Measurements from ENCODE around the gene IL34. TPM values are rescaled to one million over a fixed set of nuclear protein-coding genes. Genes with fewer than 3 reads are reported as not detected.

IL34 gene
- total and polyA plus RNA-seq, 2 donors from 2014 or later = 5.9 to 7.4 TPM

GRCh38 chr16:70694088-70694867 is 47.9 kb downstream of the IL34 start:
- TF ChIP-seq CTCF (IDR thresholded peaks at IDR 0.05; ENCODE audit: borderline replicate concordance, extremely low read depth, insufficient read depth) = no peak
- H3K4me3 ChIP-seq (ENCODE audit: low read length in 3 of 3) = no peak overlapping the region
- no peak for FAIRE-seq
- DNase-seq = peak in 1 of 5 donors; percentile 30
- peaks cover 0 to 55% (median 25%) of the 10 kb centered on the region in 3 donors for H3K4me1 ChIP-seq (ENCODE audit: control insufficient read depth in 2 of 3, insufficient read depth in 2 of 3, low read depth in 1 of 3, low read length in 3 of 3)
- H3K36me3 ChIP-seq (ENCODE audit: control insufficient read depth in 2 of 3, insufficient read depth in 3 of 3, low read length in 3 of 3) = no peaks in the 10 kb centered on the region
- H3K9ac ChIP-seq (ENCODE audit: low read length in 3 of 3) = no peak overlapping the region
- no peak overlapping the region for H3K27ac ChIP-seq (ENCODE audit: low read depth in 2 of 2, low read length in 2 of 2)
- no peaks in the 10 kb centered on the region for H3K27me3 ChIP-seq (ENCODE audit: control insufficient read depth, insufficient read depth, low read length)
- intact Hi-C loops (cut with DNase I) = no loop called here
- no peaks in the 10 kb centered on the region for H3K9me3 ChIP-seq (ENCODE audit: control insufficient read depth in 2 of 3, insufficient read depth in 1 of 3, low read length in 3 of 3)

- no peak for FAIRE-seq
- intact Hi-C loops (cut with DNase I) = no loop called here
- no peaks in the 10 kb centered on the region for H3K9me3 ChIP-seq (ENCODE audit: control insufficient read depth in 2 of 3, insufficient read depth in 1 of 3, low read length in 3 of 3)
- H3K9ac ChIP-seq (ENCODE audit: low read length in 3 of 3) = no peak overlapping the region
- no peak for TF ChIP-seq CTCF (IDR thresholded peaks at IDR 0.05; ENCODE audit: borderline replicate concordance, extremely low read depth, insufficient read depth)
- H3K4me1 ChIP-seq (ENCODE audit: control insufficient read depth in 2 of 3, insufficient read depth in 2 of 3, low read depth in 1 of 3, low read length in 3 of 3) = peaks cover 0 to 57% (median 28%) of the 10 kb centered on the region in 3 donors
- H3K4me3 ChIP-seq (ENCODE audit: low read length in 3 of 3) = no peak overlapping the region
- H3K36me3 ChIP-seq (ENCODE audit: control insufficient read depth in 2 of 3, insufficient read depth in 3 of 3, low read length in 3 of 3) = no peaks in the 10 kb centered on the region
- no peaks in the 10 kb centered on the region for H3K27me3 ChIP-seq (ENCODE audit: control insufficient read depth, insufficient read depth, low read length)
- no peak for DNase-seq
- H3K27ac ChIP-seq (ENCODE audit: low read depth in 2 of 2, low read length in 2 of 2) = no peak overlapping the region
Measured at GRCh38 chr16:70694868-70695218, 48.5 kb downstream of the IL34 start.

GRCh38 chr16:70695331-70696070 is 49.1 kb downstream of the IL34 start:
- Histone ChIP-seq H3K9ac (ENCODE audit: low read length in 3 of 3) (peak overlapping the region in 1 of 3 donors; percentile 12), H3K4me1 (ENCODE audit: control insufficient read depth in 2 of 3, insufficient read depth in 2 of 3, low read depth in 1 of 3, low read length in 3 of 3) (peaks cover 0 to 53% (median 28%) of the 10 kb centered on the region in 3 donors), H3K27me3 (ENCODE audit: control insufficient read depth, insufficient read depth, low read length) (no peaks in the 10 kb centered on the region), H3K4me3 (ENCODE audit: low read length in 3 of 3) (no peak overlapping the region), H3K9me3 (ENCODE audit: control insufficient read depth in 2 of 3, insufficient read depth in 1 of 3, low read length in 3 of 3) (no peaks in the 10 kb centered on the region), H3K27ac (ENCODE audit: low read depth in 2 of 2, low read length in 2 of 2) (peak overlapping the region in 1 of 2 donors; percentile 4), H3K36me3 (ENCODE audit: control insufficient read depth in 2 of 3, insufficient read depth in 3 of 3, low read length in 3 of 3) (no peaks in the 10 kb centered on the region)
- intact Hi-C loops (cut with DNase I) = no loop called here
- FAIRE-seq = no peak
- no peak for DNase-seq
- no peak for TF ChIP-seq CTCF (IDR thresholded peaks at IDR 0.05; ENCODE audit: borderline replicate concordance, extremely low read depth, insufficient read depth)

All from kidney (tissue), 14 donors.